ENCODE measurements around the gene DHRS4. TPM values are rescaled to one million over a fixed set of nuclear protein-coding genes. Genes with fewer than 3 reads are reported as not detected.

The DHRS4 gene
- total RNA-seq, 1 experiment from 2014 or later, result 12.7 TPM

DNA sequence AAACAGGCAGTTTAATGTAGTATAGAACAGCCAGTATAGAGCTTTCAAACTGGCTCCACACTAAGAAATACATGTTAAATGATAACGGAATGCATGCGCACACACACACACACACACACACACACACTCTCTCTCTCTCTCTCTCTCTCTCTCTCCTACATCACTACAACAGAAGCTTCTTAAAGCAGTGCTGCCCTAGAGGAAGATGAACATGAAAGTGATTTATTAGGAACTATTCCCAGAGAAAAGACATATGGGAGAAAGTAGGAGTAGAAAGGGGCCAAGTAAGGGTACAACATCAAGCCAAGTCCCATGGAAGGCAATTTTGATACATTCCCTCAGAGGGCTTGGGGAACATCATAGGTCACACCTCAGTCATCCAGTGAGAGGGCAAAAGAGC, 16.4 kb upstream of the DHRS4 start:
- Mint-ChIP-seq H3K36me3 (ENCODE audit: insufficient read depth in 1 of 3, low read depth in 3 of 3) (peaks cover 3 to 13% (median 7%) of the 10 kb centered on the region in 3 experiments; a peak in 6 of 7 replicates), H3K27ac (no peak overlapping the region), H3K4me3 (no peak overlapping the region), H3K4me1 (peaks cover 3 to 4% of the 10 kb centered on the region in 2 experiments; a peak in 3 of 4 replicates), H3K9me3 (peaks cover 0 to 6% of the 10 kb centered on the region in 2 experiments; a peak in 2 of 5 replicates), H3K27me3 (ENCODE audit: low read depth) (peaks cover 8% of the 10 kb centered on the region)
- H4K5ac ChIP-seq (ENCODE audit: insufficient read length, low read depth, low read length), result no peak overlapping the region
- no peak overlapping the region for H3K4ac ChIP-seq (ENCODE audit: low read depth, low read length)
- H2AK5ac ChIP-seq (ENCODE audit: insufficient read length, low read length), result no peak overlapping the region
- H3K23me2 ChIP-seq (ENCODE audit: insufficient read length, low read depth, low read length, poor library complexity, severe bottlenecking), result no peaks in the 10 kb centered on the region
- TF ChIP-seq, protein P1, sequence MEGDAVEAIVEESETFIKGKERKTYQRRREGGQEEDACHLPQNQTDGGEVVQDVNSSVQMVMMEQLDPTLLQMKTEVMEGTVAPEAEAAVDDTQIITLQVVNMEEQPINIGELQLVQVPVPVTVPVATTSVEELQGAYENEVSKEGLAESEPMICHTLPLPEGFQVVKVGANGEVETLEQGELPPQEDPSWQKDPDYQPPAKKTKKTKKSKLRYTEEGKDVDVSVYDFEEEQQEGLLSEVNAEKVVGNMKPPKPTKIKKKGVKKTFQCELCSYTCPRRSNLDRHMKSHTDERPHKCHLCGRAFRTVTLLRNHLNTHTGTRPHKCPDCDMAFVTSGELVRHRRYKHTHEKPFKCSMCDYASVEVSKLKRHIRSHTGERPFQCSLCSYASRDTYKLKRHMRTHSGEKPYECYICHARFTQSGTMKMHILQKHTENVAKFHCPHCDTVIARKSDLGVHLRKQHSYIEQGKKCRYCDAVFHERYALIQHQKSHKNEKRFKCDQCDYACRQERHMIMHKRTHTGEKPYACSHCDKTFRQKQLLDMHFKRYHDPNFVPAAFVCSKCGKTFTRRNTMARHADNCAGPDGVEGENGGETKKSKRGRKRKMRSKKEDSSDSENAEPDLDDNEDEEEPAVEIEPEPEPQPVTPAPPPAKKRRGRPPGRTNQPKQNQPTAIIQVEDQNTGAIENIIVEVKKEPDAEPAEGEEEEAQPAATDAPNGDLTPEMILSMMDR (conservative IDR thresholded peaks at IDR 0.05), result no peak
- no peaks in the 10 kb centered on the region for H3K27me3 ChIP-seq (ENCODE audit: insufficient read depth, low read length)
- H2BK15ac ChIP-seq (ENCODE audit: low read depth, low read length), result no peak overlapping the region
- no peaks in the 10 kb centered on the region for H3K4me1 ChIP-seq (ENCODE audit: insufficient read depth, low read length)
- no peak overlapping the region for H2BK120ac ChIP-seq (ENCODE audit: low read depth, low read length, poor library complexity, severe bottlenecking)
- H2BK12ac ChIP-seq (ENCODE audit: insufficient read length, low read depth, low read length), result no peak overlapping the region
- no peaks in the 10 kb centered on the region for H3K79me1 ChIP-seq (ENCODE audit: insufficient read depth, low read depth, low read length, poor library complexity, severe bottlenecking)
- H3K9ac ChIP-seq (ENCODE audit: extremely low read depth, insufficient read length, low read length), result no peak overlapping the region
- H4K20me1 ChIP-seq (ENCODE audit: control insufficient read depth, insufficient read depth, insufficient read length), result no peaks in the 10 kb centered on the region
- H3K14ac ChIP-seq (ENCODE audit: insufficient read depth, low read length), result no peak overlapping the region
- WGBS (ENCODE audit: extremely low coverage, insufficient read length, low lambda C conversion rate), result no CpG with 5 or more reads among the region's 2 CpGs
- no peak overlapping the region for H3K4me2 ChIP-seq (ENCODE audit: insufficient read depth, insufficient read length, low read length)
- no peak overlapping the region for H2BK20ac ChIP-seq (ENCODE audit: low read depth, low read length, poor library complexity, severe bottlenecking)
- no peak overlapping the region for H3K18ac ChIP-seq (ENCODE audit: insufficient read length, low read depth, low read length)
- H3K56ac ChIP-seq (ENCODE audit: insufficient read length, low read depth, low read length), result no peak overlapping the region
- H3T11ph ChIP-seq (ENCODE audit: low read length), result no peak overlapping the region
- no peak for DNase-seq
- no peaks in the 10 kb centered on the region for H3K9me3 ChIP-seq (ENCODE audit: control insufficient read depth, low read depth, low read length)
- H3K23ac ChIP-seq (ENCODE audit: insufficient read length, low read depth, low read length), result no peak overlapping the region
- no peak overlapping the region for H3K27ac ChIP-seq (ENCODE audit: insufficient read length, low read depth, low read length)
- H3K79me2 ChIP-seq (ENCODE audit: insufficient read depth, low read length), result 0 out of 2 replicates have a peak, but pooled peaks cover 1% of the 10 kb centered on the region
- no peak overlapping the region for H2BK5ac ChIP-seq (ENCODE audit: insufficient read length, low read length)
- no peak overlapping the region for H4K8ac ChIP-seq (replicated peaks; ENCODE audit: insufficient read length, low read depth, low read length)
- H4K91ac ChIP-seq (ENCODE audit: insufficient read length, low read depth, low read length), result no peak overlapping the region
- no peak overlapping the region for H2AFZ ChIP-seq (ENCODE audit: low read length)

Data from H9 (cell line).